ENCODE results near the gene MICOS13.

MICOS13 gene

GRCh38 chr19:5682107-5682482 lies 1.8 kb upstream of the MICOS13 start:
- H3K36me3 ChIP-seq (ENCODE audit: insufficient read depth): no peaks in the 10 kb centered on the region
- H3K4me2 ChIP-seq: no peak overlapping the region
- H3K4me3 ChIP-seq (IDR thresholded peaks at IDR 0.05; ENCODE audit: insufficient read depth, low read depth, low read length): no peak overlapping the region
- TF ChIP-seq CTCF (conservative IDR thresholded peaks at IDR 0.05; ENCODE audit: low read depth, low read length): no peak
- H3K79me2 ChIP-seq (ENCODE audit: insufficient read depth, low read depth): no peaks in the 10 kb centered on the region
- no peak overlapping the region for H2AFZ ChIP-seq (ENCODE audit: low read depth)
- no peaks in the 10 kb centered on the region for H4K20me1 ChIP-seq (ENCODE audit: insufficient read depth)
- H3K4me1 ChIP-seq (ENCODE audit: low read depth, poor library complexity, severe bottlenecking): peaks cover 12% of the 10 kb centered on the region
- peaks cover 3% of the 10 kb centered on the region; the same call in 1 of the 2 replicates for H3K27me3 ChIP-seq (ENCODE audit: insufficient read depth, low read depth)
- no peak overlapping the region for H3K27ac ChIP-seq
- no peak overlapping the region for H3K9ac ChIP-seq

- H3K4me3 ChIP-seq (IDR thresholded peaks at IDR 0.05; ENCODE audit: insufficient read depth, low read depth, low read length): no peak overlapping the region
- H3K4me1 ChIP-seq (ENCODE audit: low read depth, poor library complexity, severe bottlenecking): peaks cover 12% of the 10 kb centered on the region
- H4K20me1 ChIP-seq (ENCODE audit: insufficient read depth): no peaks in the 10 kb centered on the region
- peak overlapping the region; percentile 95; the same call in 1 of the 2 replicates for H2AFZ ChIP-seq (ENCODE audit: low read depth)
- no peaks in the 10 kb centered on the region for H3K36me3 ChIP-seq (ENCODE audit: insufficient read depth)
- peak overlapping the region; percentile 89; the same call in 1 of the 2 replicates for H3K4me2 ChIP-seq
- TF ChIP-seq CTCF (conservative IDR thresholded peaks at IDR 0.05; ENCODE audit: low read depth, low read length): no peak
- H3K27me3 ChIP-seq (ENCODE audit: insufficient read depth, low read depth): peaks cover 3% of the 10 kb centered on the region; the same call in 1 of the 2 replicates
- H3K9ac ChIP-seq: no peak overlapping the region
- no peak overlapping the region for H3K27ac ChIP-seq
- H3K79me2 ChIP-seq (ENCODE audit: insufficient read depth, low read depth): no peaks in the 10 kb centered on the region
These were observed 1.2 kb upstream of the MICOS13 start for GRCh38 chr19:5681391-5682106.

- Histone ChIP-seq H3K27me3 (ENCODE audit: insufficient read depth, low read depth) (peaks cover 3% of the 10 kb centered on the region; the same call in 1 of the 2 replicates), H3K79me2 (ENCODE audit: insufficient read depth, low read depth) (no peaks in the 10 kb centered on the region), H3K4me3 (IDR thresholded peaks at IDR 0.05; ENCODE audit: insufficient read depth, low read depth, low read length) (peak overlapping the region; percentile 40), H3K27ac (peak overlapping the region; percentile 83), H4K20me1 (ENCODE audit: insufficient read depth) (no peaks in the 10 kb centered on the region), H3K4me2 (peak overlapping the region; percentile 89), H2AFZ (ENCODE audit: low read depth) (peak overlapping the region; percentile 95), H3K4me1 (ENCODE audit: low read depth, poor library complexity, severe bottlenecking) (peaks cover 4% of the 10 kb centered on the region), H3K36me3 (ENCODE audit: insufficient read depth) (no peaks in the 10 kb centered on the region), H3K9ac (peak overlapping the region; percentile 92)
- no peak for TF ChIP-seq CTCF (conservative IDR thresholded peaks at IDR 0.05; ENCODE audit: low read depth, low read length)
These were observed 256 bp downstream of the MICOS13 start for GRCh38 chr19:5680084-5680436.

- Histone ChIP-seq H3K36me3 (ENCODE audit: insufficient read depth) (no peaks in the 10 kb centered on the region), H3K79me2 (ENCODE audit: insufficient read depth, low read depth) (no peaks in the 10 kb centered on the region), H3K4me2 (peak overlapping the region; percentile 89), H3K9ac (peak overlapping the region; percentile 92), H3K27me3 (ENCODE audit: insufficient read depth, low read depth) (peaks cover 3% of the 10 kb centered on the region; the same call in 1 of the 2 replicates), H3K27ac (peak overlapping the region; percentile 83; the same call in 1 of the 2 replicates), H4K20me1 (ENCODE audit: insufficient read depth) (no peaks in the 10 kb centered on the region), H3K4me1 (ENCODE audit: low read depth, poor library complexity, severe bottlenecking) (peaks cover 4% of the 10 kb centered on the region), H2AFZ (ENCODE audit: low read depth) (peak overlapping the region; percentile 95), H3K4me3 (IDR thresholded peaks at IDR 0.05; ENCODE audit: insufficient read depth, low read depth, low read length) (peak overlapping the region; percentile 40)
- TF ChIP-seq CTCF (conservative IDR thresholded peaks at IDR 0.05; ENCODE audit: low read depth, low read length): no peak
These were observed 830 bp downstream of the MICOS13 start for GRCh38 chr19:5679289-5680083.

Data from KMS-11 (cell line).